ENCODE data around the gene EEF1AKMT4.

EEF1AKMT4 gene

GRCh38 chr3:184306341-184306972 lies 57.0 kb downstream of the EEF1AKMT4 start:
- Histone ChIP-seq H3K4me3 (ENCODE audit: low read length) (no peak overlapping the region), H3K4me1 (ENCODE audit: control insufficient read depth, low read length) (no peaks in the 10 kb centered on the region), H4K20me1 (ENCODE audit: control insufficient read depth, insufficient read depth, low read depth, low read length) (no peaks in the 10 kb centered on the region), H3K4me2 (ENCODE audit: low read length) (no peak overlapping the region), H3K27me3 (ENCODE audit: control insufficient read depth, low read length) (no peaks in the 10 kb centered on the region), H3K9me3 (ENCODE audit: control insufficient read depth, insufficient read depth, low read length) (no peaks in the 10 kb centered on the region), H3F3A (ENCODE audit: control insufficient read depth, insufficient read depth) (peaks cover under 1% of the 10 kb centered on the region), H3K9me2 (replicated peaks; ENCODE audit: control insufficient read depth, low read length) (no peaks in the 10 kb centered on the region), H3K79me2 (ENCODE audit: control insufficient read depth, low read length) (peaks cover 10% of the 10 kb centered on the region), H3K36me3 (ENCODE audit: control insufficient read depth, low read length) (peaks cover 79% of the 10 kb centered on the region), H3K27ac (ENCODE audit: low read depth, low read length) (no peak overlapping the region)
- TF ChIP-seq CTCF (IDR thresholded peaks at IDR 0.05; ENCODE audit: low read depth, low read length, poor library complexity, severe bottlenecking) (no peak), EZH2phosphoT487 (IDR thresholded peaks at IDR 0.05; ENCODE audit: borderline replicate concordance, low read length) (no peak)

- H3K9me2 ChIP-seq (replicated peaks; ENCODE audit: control insufficient read depth, low read length) = no peaks in the 10 kb centered on the region
- no peaks in the 10 kb centered on the region for H3K79me2 ChIP-seq (ENCODE audit: control insufficient read depth, low read length)
- H3K36me3 ChIP-seq (ENCODE audit: control insufficient read depth, low read length) = peaks cover 64% of the 10 kb centered on the region
- no peaks in the 10 kb centered on the region for H4K20me1 ChIP-seq (ENCODE audit: control insufficient read depth, insufficient read depth, low read depth, low read length)
- H3K9me3 ChIP-seq (ENCODE audit: control insufficient read depth, insufficient read depth, low read length) = no peaks in the 10 kb centered on the region
- H3F3A ChIP-seq (ENCODE audit: control insufficient read depth, insufficient read depth) = peaks cover 5% of the 10 kb centered on the region
- H3K27me3 ChIP-seq (ENCODE audit: control insufficient read depth, low read length) = no peaks in the 10 kb centered on the region
- TF ChIP-seq EZH2phosphoT487 (IDR thresholded peaks at IDR 0.05; ENCODE audit: borderline replicate concordance, low read length) = no peak
- no peaks in the 10 kb centered on the region for H3K4me1 ChIP-seq (ENCODE audit: control insufficient read depth, low read length)
- no peak overlapping the region for H3K4me3 ChIP-seq (ENCODE audit: low read length)
- no peak overlapping the region for H3K4me2 ChIP-seq (ENCODE audit: low read length)
- no peak overlapping the region for H3K27ac ChIP-seq (ENCODE audit: low read depth, low read length)
These were observed 58.4 kb downstream of the EEF1AKMT4 start for GRCh38 chr3:184307915-184308314.
